T-helper 1 cell (primary cell): Measurements from ENCODE around the gene ZNF287.
"Not testable (repeated sequence)": the region's sequence is repeated elsewhere in the genome, so short reads cannot be mapped to it uniquely, and the experiment has no call there.

Experiments
- DNase-seq, 5 donors: peaks; one replicate each; pipeline ENCODE4 v3.0.0-alpha.2; 2012 to 2020
- total RNA-seq, 4 donors: gene quantifications; one replicate each; lab custom pipeline; 2026; lab: John Stamatoyannopoulos, UW

Gene ZNF287
- total RNA-seq = 4.3 to 10.2 (median 7.2) reads per million in 4 donors

DNA sequence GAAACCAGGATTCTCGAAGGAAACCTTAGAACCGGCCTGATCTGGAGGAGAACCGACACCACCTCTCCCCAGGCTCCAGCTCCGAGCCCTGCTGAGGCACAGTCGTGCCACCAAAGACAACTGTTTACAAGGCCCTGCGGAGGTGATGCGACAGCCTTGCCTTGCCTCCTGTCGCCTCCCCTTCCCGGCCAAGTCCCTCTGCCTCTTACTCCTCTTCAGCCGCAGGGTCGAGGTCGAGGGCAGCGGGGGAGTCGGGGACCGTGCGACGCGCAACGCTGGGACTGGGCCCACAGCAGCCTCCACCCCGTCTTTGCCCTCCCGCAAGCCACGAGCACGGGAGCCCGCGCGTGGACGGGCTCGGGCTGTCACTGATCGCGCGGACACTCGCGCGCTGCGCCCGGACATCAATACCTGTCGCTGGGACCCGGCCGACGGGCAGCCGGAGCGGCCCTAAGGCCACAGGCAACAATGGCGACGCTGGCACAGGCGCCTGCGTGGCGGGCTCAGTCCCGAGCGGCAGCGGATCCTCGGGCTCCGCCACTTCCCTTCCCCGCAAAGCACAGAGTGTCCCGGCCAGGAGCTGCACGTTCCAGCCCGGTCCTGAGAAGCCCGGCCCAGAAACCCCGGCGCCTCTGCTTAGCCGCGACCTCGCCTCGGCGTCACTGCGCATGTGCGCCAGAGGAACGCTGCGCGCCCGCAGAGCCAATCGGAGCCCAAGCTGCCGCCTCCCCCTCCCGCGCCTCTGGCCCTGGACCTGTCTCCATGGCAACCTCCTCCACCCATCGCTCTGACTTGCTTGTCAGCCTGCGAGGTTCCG lies at the start of gene ZNF287:
TSS of gene ZNF287 (minus strand) at position 664 of the 817 bp plus-strand sequence. CDS start 1,473 bp downstream, outside the sequence.
- peak; percentile 86 to 92 (median 91) for DNase-seq

DNA sequence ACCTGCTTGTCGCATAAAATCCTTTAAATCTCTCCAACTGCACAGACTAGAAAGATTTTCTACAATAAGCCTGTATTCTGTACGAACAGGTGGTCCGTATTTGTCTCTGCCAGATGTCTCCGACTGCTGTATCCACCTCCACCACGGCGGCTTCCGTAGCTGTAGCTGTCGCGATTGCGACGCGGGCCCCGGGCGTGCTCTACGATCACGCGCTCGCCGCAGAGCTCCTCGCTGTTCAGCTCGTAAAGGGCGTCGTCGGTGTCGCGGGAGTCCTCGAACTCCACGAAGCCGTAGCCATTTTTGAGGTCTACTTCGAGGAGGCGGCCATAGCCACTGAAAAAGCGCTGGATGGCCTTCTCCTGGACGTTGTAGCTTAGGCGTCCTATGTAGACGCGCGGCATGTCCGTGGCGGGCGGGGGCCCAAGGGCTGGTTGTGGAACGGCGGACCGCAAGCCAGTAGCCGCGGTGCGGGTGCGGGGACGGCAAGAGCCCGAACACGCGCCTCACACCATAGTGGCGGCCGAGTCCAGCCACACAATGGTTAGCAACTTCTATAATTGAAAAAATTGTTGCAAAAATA lies 48.6 kb upstream of the ZNF287 start:
- DNase-seq = no peak

DNA sequence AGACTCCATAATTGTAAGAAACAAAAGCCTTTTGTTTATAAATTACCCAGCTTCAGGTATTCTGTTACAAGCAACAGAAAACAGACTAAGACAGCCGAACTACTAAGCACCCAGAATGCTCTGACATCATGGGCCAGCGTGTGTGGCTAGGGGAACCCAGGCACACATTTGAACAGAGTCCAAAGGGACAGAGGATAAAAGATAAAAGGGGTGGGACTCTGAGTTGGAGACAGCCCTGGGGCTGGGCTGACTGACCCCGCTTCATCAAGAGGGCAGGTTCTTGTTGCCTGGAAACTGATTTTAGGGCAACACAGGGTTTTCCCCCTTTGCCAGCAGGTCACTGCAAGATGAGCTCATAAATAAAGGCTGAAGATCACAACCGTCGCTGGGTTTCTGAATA lies 30.5 kb upstream of the ZNF287 start:
- no peak for DNase-seq

DNA sequence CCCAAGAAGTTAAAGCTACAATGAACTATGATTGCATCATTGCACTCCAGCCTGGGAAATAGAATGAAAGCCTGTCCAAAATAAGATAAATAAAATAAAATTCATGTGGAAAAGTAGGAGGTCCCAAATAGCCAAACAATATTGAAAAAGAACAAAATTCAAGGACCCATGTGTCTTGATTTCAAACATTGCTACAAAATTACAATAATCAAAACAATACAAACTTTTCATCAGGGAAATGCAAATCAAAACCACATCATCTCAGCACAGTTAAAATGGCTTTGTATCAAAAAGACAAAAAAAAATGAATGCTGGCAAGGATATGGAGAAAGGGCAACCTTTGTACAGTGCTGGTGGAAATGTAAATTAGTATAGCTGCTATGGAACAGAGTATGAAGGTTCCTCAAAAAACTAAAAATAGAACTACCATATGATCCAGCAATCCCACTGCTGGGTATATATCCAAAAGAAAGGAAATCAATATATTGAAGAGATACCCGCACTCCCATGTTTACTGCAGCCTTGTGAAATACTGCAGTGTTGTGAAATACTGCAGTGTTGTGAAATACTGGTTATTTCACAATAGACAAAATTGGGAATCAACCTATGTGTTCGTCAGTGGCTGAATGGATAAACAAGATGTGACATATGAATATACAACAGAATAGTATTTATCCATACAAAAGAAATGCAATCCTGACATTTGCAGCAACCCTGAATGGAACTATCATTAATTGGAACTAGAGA lies 24.5 kb upstream of the ZNF287 start:
- no peak for DNase-seq

DNA sequence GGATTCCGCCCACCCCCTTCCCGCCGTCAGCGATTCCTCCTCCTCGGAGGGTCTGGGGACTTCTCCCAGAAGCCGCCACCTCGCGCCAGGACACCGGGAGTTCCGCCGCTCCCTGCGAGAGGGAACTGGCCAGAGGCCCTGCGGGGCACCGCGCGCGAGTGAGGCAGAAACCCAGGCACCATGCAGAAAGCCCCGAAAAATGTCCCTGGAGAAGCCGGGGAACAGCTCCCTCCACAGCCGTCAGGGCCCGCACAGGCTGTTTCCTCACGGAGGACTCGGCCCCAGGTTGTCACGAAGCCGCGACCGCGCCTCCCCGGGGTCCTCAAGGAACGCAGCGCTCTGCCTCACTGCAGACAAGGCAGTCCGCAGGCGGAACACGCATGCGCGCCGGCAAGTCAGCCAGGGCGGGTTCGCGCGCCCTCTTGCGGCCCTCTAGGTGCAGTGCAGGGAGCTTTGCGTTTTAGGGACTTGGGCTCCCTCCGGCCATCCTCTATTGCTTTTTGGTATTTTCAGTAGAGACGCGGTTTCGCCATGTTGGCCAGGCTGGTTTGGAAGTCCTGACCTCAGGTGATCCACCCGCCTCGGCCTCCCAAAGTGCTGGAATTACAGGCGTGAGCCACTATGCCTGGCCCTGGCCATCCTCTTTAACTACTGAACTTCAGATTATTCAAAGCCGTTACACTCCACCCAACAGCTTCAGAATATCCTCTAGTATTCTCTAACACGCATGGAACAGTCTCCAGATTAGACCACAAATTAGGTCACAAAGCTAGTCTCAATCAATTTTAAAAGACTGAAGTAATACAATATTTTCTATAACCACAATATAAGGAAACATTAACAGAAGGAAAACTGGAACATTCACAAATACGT lies 20.3 kb upstream of the ZNF287 start:
- peak; percentile 84 to 91 (median 88) for DNase-seq

DNA sequence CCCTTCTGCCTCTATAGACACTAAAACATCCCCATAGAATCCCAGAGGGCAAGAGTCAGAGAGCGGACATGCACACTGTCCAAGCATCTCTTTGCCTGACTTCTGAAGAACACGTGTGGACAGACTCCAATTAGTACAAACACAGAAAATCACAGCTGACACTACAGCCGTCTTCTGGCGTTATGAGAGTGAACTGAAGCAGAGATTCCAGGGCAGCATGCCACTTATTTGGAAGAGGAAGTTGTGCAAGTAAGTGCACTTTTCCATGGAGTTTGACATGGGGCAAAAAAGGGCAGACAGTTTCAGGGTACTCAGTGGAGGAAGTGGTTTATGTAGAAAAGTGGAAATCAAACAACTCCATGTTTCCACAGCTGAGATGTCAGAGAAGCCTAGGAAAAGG lies 16.8 kb upstream of the ZNF287 start:
- no peak for DNase-seq

DNA sequence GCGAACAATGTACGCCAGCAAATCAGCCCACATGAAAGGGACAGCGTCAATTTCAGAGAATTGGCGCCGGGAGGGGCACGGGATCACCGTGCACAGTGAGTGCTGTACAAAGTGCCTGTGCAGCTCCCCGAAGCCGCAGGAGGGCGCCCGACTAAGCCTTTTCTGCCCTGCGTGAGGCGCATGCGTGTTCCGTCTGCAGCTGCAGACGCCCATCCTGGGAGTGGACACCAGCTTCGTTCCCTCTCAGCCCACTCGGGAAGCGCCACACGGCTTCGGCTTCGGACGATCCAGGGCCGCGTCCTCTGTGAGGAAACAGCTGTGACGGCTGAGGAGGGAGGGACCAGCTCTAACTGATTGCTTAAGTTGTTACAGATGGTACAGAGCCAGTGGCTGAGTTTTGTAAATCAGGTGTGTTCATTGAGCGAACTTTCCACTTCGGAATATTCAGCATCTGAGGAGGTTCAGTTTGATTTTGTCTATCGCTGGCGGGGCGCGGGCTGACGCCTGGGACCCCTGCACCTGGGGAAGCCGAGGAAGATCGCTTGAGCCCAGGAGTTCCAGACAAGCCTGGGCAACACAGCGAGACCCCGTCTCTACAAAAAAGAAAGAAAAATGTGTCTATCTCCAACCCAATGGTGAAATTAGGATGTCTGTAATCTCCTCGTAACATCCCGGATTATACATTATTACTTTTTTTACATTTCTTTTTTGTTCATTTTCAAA lies 15.4 kb upstream of the ZNF287 start:
- peak; percentile 84 to 92 (median 89) for DNase-seq

DNA sequence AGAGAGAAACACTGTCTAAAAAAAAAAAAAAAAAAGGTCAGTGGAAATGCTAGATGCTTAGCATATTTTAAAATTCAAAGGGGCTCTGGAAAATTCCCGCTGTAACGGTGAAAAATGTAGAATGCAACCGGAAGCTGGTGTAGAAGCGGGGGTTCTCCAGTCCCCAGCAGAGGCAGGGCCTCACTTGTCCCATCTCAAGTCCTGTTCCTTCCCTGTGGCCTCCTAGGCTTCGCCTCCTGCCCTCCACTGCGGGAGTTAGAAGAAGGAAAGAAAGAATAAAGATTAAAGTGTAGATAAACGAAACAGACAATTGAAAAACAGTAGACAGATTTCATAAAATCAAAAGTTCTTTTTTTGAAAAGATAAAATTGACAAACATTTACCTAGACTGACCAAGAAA lies 14.8 kb upstream of the ZNF287 start:
- DNase-seq = no peak

DNA sequence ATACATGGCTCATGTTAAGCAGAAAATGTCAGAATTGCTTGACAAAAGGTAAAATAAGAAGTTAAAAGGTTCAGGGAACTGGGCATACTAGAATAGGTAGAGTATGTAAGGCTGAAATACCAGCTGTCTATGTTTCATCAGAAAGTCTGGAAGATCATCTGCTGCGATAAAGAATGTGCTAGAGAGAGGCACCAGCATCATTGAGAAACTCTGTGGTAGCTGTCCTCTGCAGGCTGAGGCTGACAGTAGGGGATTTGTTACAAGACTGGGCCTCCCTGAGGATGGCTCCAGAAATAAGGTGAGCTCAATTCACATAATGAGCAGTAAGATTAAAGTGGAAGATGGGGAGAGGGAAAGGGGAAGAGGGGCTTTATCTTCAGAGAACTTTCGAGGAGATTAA lies 4.5 kb upstream of the ZNF287 start:
- no peak for DNase-seq

DNA sequence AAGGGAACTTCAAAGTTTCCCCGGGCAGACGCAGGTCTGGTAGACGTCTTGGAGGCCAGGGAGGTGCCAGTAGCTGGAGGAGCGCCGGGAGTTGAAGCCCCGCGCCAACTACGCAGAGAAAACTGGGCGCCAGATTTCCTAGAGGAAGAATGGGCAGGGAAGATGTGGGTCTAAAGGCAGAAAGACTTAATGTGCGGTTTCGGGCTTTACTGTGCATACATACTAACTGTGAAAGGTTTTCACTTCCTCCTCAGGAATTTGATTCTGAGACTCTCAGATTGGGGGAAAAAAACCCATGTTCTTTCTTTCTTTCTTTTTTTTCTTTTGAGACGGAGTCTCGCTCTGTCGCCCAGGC lies 331 bp upstream of the ZNF287 start:
- no peak for DNase-seq

DNA sequence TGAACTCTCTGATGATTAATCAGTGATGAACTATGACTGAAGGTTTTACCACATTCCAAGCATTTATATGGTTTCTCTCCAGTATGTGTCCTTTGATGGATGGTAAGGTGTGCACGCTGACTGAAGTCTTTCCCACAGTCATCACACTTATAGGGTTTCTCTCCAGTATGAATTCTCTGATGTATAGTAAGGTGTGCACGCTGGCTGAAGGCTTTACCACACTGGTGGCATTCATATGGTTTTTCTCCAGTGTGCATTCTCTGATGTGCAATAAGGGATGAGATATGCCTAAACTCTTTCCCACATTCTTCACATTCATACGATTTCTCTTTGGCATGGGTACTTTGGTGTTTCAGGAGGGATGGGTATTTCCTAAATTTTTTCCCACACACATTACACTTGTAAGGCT lies 16.4 kb downstream of the ZNF287 start:
- no peak for DNase-seq

DNA sequence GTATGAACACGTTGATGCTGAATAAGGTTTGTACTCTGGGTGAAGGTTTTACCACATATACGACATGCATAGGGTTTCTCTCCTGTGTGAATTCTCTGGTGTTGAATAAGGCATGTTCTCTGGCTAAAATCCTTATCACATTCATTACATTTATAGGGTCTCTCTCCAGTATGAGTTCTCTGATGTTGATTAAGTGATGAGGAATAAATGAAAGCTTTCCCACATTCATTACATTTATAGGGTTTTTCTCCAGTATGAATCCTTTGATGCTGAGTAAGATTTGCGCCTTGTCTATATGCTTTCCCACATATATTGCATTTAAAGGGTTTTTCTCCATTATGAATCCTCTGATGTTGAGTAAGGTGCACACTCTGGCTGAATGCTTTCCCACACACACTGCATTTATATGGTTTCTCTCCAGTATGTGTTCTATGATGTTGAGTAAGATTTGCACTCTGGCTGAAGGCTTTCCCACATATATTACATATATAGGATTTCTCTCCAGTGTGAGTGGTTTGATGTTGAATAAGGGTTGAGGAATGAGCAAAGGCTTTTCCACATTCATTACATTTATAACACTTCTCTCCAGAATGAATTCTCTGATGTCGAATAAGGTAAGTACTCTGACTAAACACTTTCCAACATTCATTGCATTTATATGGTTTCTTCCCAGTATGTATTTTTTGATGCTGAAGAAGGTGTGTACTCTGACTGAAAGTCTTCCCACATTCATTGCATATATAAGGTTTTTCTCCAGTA lies 16.9 kb downstream of the ZNF287 start:
- DNase-seq = no peak

DNA sequence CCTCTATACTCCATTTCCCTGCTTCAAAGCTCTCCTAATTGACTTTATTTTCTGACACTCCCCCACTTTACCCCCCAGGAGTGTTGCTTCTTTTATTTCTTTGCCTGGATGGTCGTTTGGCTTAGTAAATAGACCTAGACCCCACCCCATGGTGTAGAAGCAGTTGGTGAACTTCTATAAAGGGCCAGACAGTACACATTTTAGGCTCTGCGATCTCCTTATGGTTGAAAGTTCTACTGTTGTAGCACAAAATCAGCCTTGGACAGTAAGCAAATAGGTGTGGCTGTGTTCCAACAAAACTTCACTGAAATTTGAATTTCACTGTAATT lies 31.9 kb downstream of the ZNF287 start:
- no peak for DNase-seq

DNA sequence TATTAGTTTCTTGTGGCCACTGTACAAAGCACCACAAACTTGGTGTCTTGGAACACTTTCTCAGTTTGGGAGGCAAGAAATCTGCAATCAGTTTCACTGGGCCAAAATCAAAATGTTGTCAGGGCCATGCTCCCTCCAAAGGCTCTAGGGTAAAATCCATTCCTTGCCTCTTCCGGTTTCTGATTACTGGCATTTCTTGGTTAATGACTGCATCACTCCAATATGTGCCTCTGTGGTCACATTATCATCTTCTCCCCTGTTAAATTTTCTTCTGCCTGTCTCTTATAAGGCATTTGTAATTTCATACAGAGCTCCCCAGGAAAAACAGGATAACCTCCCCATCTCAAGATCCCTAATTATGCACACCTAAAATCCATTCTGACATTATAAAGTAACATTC lies 34.8 kb downstream of the ZNF287 start:
- DNase-seq = no peak

DNA sequence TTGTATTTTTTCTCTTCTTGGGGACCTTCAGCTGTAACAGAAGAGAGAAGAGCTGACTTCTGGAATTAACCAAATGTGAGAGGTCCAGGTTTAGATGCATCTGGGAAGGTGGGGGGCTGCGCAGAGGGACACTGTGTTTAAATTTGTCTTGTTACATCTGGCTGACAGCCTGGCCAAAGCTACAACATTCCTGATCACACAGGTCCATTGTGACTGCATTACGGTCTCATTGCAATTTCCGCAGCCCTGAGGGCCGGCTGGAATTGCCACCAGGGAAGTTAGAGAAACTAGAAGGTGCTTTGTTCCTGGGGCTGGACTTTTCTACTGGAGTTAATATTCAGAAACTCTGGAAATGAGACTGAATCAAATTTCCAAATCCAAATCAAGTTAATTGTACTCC lies 39.1 kb downstream of the ZNF287 start:
- DNase-seq = no peak

DNA sequence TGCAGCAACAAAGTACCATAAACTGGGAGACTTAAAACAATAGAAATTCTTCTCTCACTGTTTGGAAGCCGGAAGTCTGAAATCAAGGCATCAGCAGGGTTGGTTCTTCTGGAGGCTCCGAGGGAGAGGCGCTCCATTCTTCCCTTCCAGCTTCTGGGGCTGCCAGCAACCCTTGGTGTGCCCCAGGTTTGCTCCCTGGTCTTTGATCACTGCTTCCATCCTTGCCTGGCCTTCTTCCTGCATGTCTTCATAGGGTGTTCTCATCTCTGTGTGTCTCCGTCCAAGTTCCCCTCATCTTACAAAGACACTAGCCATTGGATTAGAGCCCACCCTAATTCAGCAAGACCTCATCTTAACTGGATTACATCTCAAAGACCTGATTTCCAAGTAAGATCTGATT lies 41.7 kb downstream of the ZNF287 start:
- no peak for DNase-seq

DNA sequence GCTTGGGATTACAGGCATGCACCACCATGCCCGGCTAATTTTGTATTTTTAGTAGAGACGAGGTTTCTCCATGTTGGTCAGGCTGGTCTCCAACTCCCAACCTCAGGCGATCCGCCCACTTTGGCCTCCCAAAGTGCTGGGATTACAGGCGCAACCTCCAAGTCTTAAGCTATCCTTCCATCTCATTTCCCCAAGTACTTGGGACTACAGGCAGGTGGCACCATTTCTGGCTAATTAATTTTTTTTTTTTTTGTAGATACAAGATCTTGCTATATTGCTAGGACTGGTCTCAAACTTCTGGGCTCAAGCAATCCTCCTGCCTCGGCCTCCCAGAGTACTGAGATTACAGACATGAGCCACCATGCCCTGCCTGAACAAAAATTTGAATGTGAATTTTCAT lies 43.4 kb downstream of the ZNF287 start:
- DNase-seq = not testable (repeated sequence)

DNA sequence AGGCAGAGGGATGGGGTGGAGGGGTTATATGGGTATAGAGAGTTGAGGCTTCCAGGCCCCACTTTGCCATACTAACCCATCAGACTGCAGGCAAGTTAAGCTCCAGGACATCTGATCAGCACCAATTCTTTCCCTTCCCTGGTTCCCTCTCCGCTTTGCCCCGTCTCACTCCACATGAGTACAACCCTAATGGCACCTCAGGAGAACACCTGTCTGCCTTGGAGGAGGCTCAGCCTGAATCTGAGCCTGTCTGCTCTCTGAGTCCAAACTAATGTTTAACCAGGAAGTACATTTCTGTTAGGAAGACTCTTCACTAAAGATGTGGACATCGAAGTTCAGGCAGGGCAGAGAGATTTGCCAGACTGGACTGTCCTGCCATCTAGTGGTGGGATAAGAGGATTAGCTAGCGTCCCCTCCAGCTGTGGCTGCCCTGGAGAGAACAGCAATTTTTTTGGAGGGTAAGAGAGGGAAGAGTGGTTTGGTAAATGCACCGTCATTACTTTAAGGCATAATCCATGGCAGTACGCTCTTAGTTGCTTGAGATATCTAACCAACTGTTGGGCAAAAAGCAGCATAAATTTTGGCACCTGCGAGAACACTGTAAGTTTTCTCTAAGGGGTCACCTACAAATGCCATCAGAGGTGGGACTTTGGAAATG lies 47.8 kb downstream of the ZNF287 start:
- peak; percentile 14 to 71 (median 42) for DNase-seq

DNA sequence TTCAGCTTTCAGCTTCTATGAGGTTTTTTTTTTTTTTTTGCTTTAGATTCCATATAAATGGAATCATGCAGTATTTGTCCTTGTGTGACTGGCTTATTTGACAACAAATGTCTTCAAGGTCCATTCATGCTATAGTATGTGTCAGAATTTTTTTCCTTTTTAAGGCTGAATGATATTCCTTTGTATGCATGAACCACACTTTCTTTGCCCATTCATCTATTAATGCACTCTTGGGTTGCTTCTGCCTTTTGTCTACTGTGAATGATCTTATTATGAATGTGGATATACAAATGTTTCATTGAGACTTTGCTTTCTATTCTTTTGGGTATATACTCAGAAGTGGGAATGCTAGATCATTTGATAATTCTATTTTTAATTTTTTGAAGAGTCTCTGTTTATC lies 50.0 kb downstream of the ZNF287 start:
- no peak for DNase-seq

DNA sequence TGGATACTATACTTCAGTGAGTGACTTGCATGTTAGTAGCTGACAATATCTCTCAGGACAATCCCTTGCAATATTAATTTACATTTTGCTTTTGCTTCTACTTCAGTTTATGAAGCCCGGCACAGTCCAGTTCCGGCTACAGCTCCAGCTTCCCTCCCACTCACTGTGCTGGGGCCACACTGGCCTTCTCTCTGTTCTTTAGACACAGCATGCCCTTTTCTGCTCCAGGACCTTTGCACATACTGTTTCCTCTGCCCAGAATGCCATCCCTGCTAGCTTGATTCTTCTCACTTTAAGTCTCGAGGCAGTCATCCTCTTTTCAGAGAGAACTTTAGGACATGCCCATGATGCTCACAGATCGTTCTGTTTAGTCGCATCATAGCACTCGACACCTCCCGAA lies 51.5 kb downstream of the ZNF287 start:
- no peak for DNase-seq

DNA sequence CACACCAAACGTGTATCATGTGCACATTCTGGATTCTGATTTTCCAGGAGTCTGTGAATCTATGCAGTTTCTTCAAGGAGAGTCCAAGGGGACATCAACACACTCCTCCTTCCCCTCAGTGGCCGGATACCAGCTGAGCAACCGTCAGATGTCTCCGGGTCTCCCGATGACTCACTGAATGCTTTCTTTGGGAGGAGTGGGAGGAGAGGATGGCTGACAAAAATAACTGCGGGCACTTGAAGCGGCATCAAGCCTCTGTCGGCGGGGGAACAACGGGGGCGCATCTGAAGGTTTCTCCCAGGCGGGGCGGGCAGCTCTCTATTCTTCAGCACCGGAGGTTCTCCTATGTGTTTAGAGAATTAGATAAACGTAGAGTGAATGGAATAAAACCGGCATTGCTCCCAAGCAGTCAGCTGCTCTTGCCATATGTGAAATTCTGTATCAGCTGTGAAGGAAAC lies 52.4 kb downstream of the ZNF287 start:
- no peak for DNase-seq
